Fibroblast of lung (primary cell): Measurements from ENCODE around the gene LMBRD1. TPM values are rescaled to one million over a fixed set of nuclear protein-coding genes. Genes with fewer than 3 reads are reported as not detected.

Source experiments
- DNase-seq, 2 donors: peaks; one replicate each; pipeline versions ENCODE4 v3.0.0 to v3.0.0-alpha.2; 2010; ENCODE audit warnings: low read depth in 2 of 2
- H2AFZ ChIP-seq: 2 replicates; pipeline ENCODE4 v1.5.1; 2012; ENCODE audit warnings: low read length, control low read depth, inconsistent platforms
- H3K27ac ChIP-seq: 2 replicates; pipeline ENCODE4 v1.5.1; 2011; ENCODE audit warnings: low read length, control low read depth; ENCODE audit not compliant: insufficient read depth
- H3K27me3 ChIP-seq: 2 replicates; pipeline ENCODE4 v1.5.1; 2011; ENCODE audit warnings: mild to moderate bottlenecking, low read length; ENCODE audit not compliant: control insufficient read depth, insufficient read depth
- H3K36me3 ChIP-seq: 2 replicates; pipeline ENCODE4 v1.5.1; 2011; ENCODE audit warnings: low read length; ENCODE audit not compliant: control insufficient read depth, insufficient read depth
- H3K4me1 ChIP-seq: 2 replicates; pipeline ENCODE4 v1.5.1; 2011; ENCODE audit warnings: low read length; ENCODE audit not compliant: control insufficient read depth, insufficient read depth; ENCODE audit errors: extremely low read depth
- H3K4me2 ChIP-seq: 2 replicates; pipeline ENCODE4 v1.5.1; 2011; ENCODE audit warnings: low read length, control low read depth; ENCODE audit not compliant: insufficient read depth; ENCODE audit errors: extremely low read depth
- H3K4me3 ChIP-seq, 4 experiments: fragments of 200-600 bp in 1 of 4; sonication (generic) in 1 of 4; replicated peaks in 1 of 4; 2 replicates each; pipeline ENCODE4 v1.5.1; 2011 to 2016; ENCODE audit warnings: low read length in 4 of 4, low read depth in 3 of 4, mild to moderate bottlenecking in 3 of 4, control low read depth in 2 of 4, inconsistent platforms in 1 of 4, mixed read lengths in 1 of 4; ENCODE audit not compliant: insufficient read depth in 1 of 4; ENCODE audit errors: control extremely low read depth in 1 of 4
- H3K79me2 ChIP-seq: 2 replicates; pipeline ENCODE4 v1.5.1; 2012; ENCODE audit warnings: mild to moderate bottlenecking, low read length, inconsistent platforms; ENCODE audit not compliant: control insufficient read depth, insufficient read depth
- H3K9ac ChIP-seq: 2 replicates; pipeline ENCODE4 v1.5.1; 2011; ENCODE audit warnings: mild to moderate bottlenecking, low read length, control low read depth; ENCODE audit not compliant: insufficient read depth
- H3K9me3 ChIP-seq: 2 replicates; pipeline ENCODE4 v1.5.1; 2012; ENCODE audit warnings: low read depth, low read length; ENCODE audit not compliant: control insufficient read depth, insufficient read depth
- H4K20me1 ChIP-seq: 2 replicates; pipeline ENCODE4 v1.5.1; 2011; ENCODE audit warnings: low read length; ENCODE audit not compliant: control insufficient read depth, insufficient read depth; ENCODE audit errors: extremely low read depth
- EZH2 ChIP-seq: IDR thresholded peaks from 2 replicates; pipeline ENCODE4 v1.5.1; 2012; ENCODE audit warnings: low read length, control low read depth, mild to moderate bottlenecking; ENCODE audit errors: missing control alignments
- polyA plus RNA-seq, 2 donors: library from polyadenylated mRNA; depleted of rRNA in 1 of 2; stranded (reverse) in 1 of 2; unstranded in 1 of 2; fragments of >200 nt; gene quantifications; 2 replicates each; pipeline ENCODE4 v1.2.1, GENCODE V29; 2011 to 2012; ENCODE audit warnings: missing spikeins in 1 of 2
- total RNA-seq: library from RNA; depleted of rRNA; stranded (reverse); fragments of >200 nt; gene quantifications from 2 replicates; pipeline ENCODE4 v1.2.1, GENCODE V29; 2014
- TF ChIP-seq, protein P1 (sequence below), 2 donors: IDR thresholded peaks in 1 of 2; conservative IDR thresholded peaks in 1 of 2; 1 replicate in 1 of 2; 2 replicates in 1 of 2; pipeline ENCODE4 v1.5.1; 2011 to 2012; ENCODE audit warnings: low read length in 2 of 2, control low read depth in 1 of 2, inconsistent platforms in 1 of 2, low read depth in 1 of 2, mild to moderate bottlenecking in 1 of 2

Gene LMBRD1
- total and polyA plus RNA-seq, 2 donors (not counting 1 experiment from before 2014, with no cell fraction given): 30.7 to 46.5 TPM

DNA sequence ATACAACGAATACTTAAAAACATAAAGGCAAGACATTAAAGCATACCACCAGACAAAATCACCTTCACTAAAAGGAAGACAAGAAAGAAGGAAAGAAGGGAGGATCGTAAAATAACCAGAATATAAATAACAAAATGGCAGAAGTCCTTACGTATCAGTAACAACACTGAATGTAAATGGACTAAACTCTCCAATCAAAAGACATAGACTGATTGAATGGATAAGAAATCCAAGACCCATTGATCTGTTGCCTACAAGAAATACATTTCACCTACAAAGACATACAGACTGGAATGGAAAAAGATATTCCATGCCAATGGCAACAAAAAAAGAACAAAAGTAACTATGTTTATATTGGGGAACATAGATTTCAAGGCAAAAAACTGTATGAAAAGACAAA is 74.1 kb downstream of the LMBRD1 start:
- no peak for TF ChIP-seq EZH2
- TF ChIP-seq, protein P1, sequence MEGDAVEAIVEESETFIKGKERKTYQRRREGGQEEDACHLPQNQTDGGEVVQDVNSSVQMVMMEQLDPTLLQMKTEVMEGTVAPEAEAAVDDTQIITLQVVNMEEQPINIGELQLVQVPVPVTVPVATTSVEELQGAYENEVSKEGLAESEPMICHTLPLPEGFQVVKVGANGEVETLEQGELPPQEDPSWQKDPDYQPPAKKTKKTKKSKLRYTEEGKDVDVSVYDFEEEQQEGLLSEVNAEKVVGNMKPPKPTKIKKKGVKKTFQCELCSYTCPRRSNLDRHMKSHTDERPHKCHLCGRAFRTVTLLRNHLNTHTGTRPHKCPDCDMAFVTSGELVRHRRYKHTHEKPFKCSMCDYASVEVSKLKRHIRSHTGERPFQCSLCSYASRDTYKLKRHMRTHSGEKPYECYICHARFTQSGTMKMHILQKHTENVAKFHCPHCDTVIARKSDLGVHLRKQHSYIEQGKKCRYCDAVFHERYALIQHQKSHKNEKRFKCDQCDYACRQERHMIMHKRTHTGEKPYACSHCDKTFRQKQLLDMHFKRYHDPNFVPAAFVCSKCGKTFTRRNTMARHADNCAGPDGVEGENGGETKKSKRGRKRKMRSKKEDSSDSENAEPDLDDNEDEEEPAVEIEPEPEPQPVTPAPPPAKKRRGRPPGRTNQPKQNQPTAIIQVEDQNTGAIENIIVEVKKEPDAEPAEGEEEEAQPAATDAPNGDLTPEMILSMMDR (conservative IDR thresholded peaks at IDR 0.05 in 1 of 2, IDR thresholded peaks at IDR 0.05 in 1 of 2; ENCODE audit: low read depth in 1 of 2, low read length in 2 of 2): no peak
- Histone ChIP-seq H3K79me2 (no peaks in the 10 kb centered on the region), H3K4me3 (no peak overlapping the region), H3K27me3 (no peaks in the 10 kb centered on the region), H3K9ac (no peak overlapping the region), H2AFZ (no peak overlapping the region), H3K36me3 (no peaks in the 10 kb centered on the region), H3K4me2 (no peak overlapping the region), H4K20me1 (no peaks in the 10 kb centered on the region), H3K27ac (no peak overlapping the region), H3K4me1 (no peaks in the 10 kb centered on the region), H3K9me3 (no peaks in the 10 kb centered on the region)
- no peak for DNase-seq

DNA sequence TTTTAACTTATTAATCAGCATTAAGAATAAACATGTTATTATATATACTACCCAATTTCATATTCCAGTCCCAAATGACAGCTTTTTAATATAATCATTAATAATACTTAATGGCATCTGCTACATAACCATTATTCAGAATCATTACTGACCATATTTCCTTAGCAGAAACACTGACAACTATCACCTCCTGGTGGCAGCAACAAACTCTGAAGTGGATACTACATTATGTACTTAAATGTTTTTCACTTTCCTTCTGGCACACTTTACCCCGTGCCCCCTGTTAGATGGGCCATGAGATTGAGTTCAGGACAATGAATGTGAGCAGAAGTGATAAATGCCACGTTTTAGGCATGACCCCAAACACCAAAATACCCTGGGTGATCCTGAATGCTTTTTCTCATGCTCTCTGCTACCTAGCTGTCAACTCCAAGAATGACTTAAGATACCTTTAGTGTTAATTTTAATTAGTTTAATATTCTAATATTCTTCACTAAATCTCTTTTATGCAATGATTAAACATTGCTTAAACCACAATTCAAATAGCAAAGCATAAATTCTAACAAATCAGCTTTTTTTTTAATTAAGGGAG is 77.1 kb downstream of the LMBRD1 start:
- Histone ChIP-seq H3K9me3 (no peaks in the 10 kb centered on the region), H3K27me3 (no peaks in the 10 kb centered on the region), H3K4me1 (no peaks in the 10 kb centered on the region), H3K9ac (no peak overlapping the region), H4K20me1 (no peaks in the 10 kb centered on the region), H2AFZ (no peak overlapping the region), H3K4me2 (no peak overlapping the region), H3K36me3 (no peaks in the 10 kb centered on the region), H3K79me2 (no peaks in the 10 kb centered on the region), H3K4me3 (no peak overlapping the region), H3K27ac (no peak overlapping the region)
- no peak for TF ChIP-seq EZH2
- TF ChIP-seq, protein P1 (conservative IDR thresholded peaks at IDR 0.05 in 1 of 2, IDR thresholded peaks at IDR 0.05 in 1 of 2; ENCODE audit: low read depth in 1 of 2, low read length in 2 of 2): peak; percentile 41 to 62
- peak; percentile 32 to 59 for DNase-seq

DNA sequence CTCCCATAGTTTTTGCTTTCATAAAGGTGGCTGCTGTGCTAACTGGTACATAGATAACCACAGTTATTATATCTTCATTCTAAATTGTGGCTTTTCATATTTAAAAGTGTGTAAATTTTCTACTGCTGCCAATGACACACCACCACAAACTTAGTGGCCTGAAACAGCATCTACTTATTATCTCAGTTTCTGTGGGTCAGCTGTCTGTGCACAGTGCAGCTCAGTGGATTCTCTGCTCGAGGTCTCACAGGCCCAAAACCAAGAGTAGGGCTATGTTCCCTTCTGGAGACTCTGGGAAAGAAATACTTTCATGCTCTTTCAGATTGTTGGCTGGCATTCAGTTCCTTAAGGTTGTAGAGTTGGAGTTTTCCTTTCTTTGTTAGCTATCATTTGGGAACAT is 90.1 kb downstream of the LMBRD1 start:
- DNase-seq: no peak
- Histone ChIP-seq H3K79me2 (no peaks in the 10 kb centered on the region), H3K4me1 (no peaks in the 10 kb centered on the region), H3K36me3 (no peaks in the 10 kb centered on the region), H2AFZ (no peak overlapping the region), H3K4me2 (no peak overlapping the region), H3K27ac (no peak overlapping the region), H3K9ac (no peak overlapping the region), H3K27me3 (no peaks in the 10 kb centered on the region), H3K4me3 (no peak overlapping the region), H3K9me3 (no peaks in the 10 kb centered on the region), H4K20me1 (no peaks in the 10 kb centered on the region)
- TF ChIP-seq, protein P1 (conservative IDR thresholded peaks at IDR 0.05 in 1 of 2, IDR thresholded peaks at IDR 0.05 in 1 of 2; ENCODE audit: low read depth in 1 of 2, low read length in 2 of 2): no peak
- TF ChIP-seq EZH2: no peak
